Mesenchymal stem cell (in vitro differentiated cells and primary cell): ENCODE measurements around the gene SPPL2C.

Source experiments
- DNase-seq: peaks from one replicate; pipeline ENCODE4 v3.0.0-alpha.2; 2013
- H2AFZ ChIP-seq: one replicate; pipeline ENCODE4 v1.6.1; 2013; ENCODE audit warnings: low read depth, mild to moderate bottlenecking, control low read depth, inconsistent platforms, low read length, moderate library complexity
- H2AK5ac ChIP-seq: 2 replicates; pipeline ENCODE4 v1.6.1; 2013; ENCODE audit warnings: low read length, moderate library complexity, mild to moderate bottlenecking, inconsistent platforms; ENCODE audit not compliant: severe bottlenecking
- H2BK120ac ChIP-seq: one replicate; pipeline ENCODE4 v1.6.1; 2013; ENCODE audit warnings: low read depth, mild to moderate bottlenecking, inconsistent platforms, low read length, moderate library complexity
- H2BK12ac ChIP-seq, 2 experiments: one replicate each; pipeline ENCODE4 v1.6.1; 2013; ENCODE audit warnings: inconsistent platforms in 2 of 2, low read length in 2 of 2, mild to moderate bottlenecking in 2 of 2, moderate library complexity in 2 of 2, control low read depth in 1 of 2
- H2BK15ac ChIP-seq: one replicate; pipeline ENCODE4 v1.6.1; 2013; ENCODE audit warnings: mild to moderate bottlenecking, low read depth, inconsistent platforms; ENCODE audit not compliant: poor library complexity, severe bottlenecking
- H2BK5ac ChIP-seq: 2 replicates; pipeline ENCODE4 v1.6.1; 2013; ENCODE audit warnings: low read depth, mild to moderate bottlenecking, low read length, control low read depth, inconsistent platforms; ENCODE audit not compliant: poor library complexity, severe bottlenecking
- H3K14ac ChIP-seq, 2 experiments: one replicate each; pipeline ENCODE4 v1.6.1; 2013; ENCODE audit warnings: inconsistent platforms in 2 of 2, low read length in 2 of 2, control low read depth in 1 of 2, mild to moderate bottlenecking in 1 of 2, moderate library complexity in 1 of 2
- H3K18ac ChIP-seq, 2 experiments: one replicate each; pipeline ENCODE4 v1.6.1; 2013; ENCODE audit warnings: inconsistent platforms in 2 of 2, low read length in 2 of 2, control low read depth in 1 of 2, low read depth in 1 of 2, mild to moderate bottlenecking in 1 of 2
- H3K23ac ChIP-seq, 2 experiments: one replicate each; pipeline ENCODE4 v1.6.1; 2013; ENCODE audit warnings: inconsistent platforms in 2 of 2, low read length in 2 of 2, mild to moderate bottlenecking in 2 of 2, moderate library complexity in 2 of 2, control low read depth in 1 of 2
- H3K27ac ChIP-seq: 2 replicates; pipeline ENCODE4 v1.5.1; 2013; ENCODE audit warnings: mild to moderate bottlenecking, moderate library complexity, low read length, control low read depth, inconsistent platforms; ENCODE audit not compliant: poor library complexity, severe bottlenecking
- H3K27me3 ChIP-seq, 2 experiments: 2 replicates each; pipeline versions ENCODE4 v1.6.1 to v1.7.0; 2013; ENCODE audit warnings: low read length in 2 of 2, mild to moderate bottlenecking in 2 of 2, moderate library complexity in 2 of 2, control low read depth in 1 of 2, inconsistent platforms in 1 of 2; ENCODE audit not compliant: control insufficient read depth in 1 of 2, insufficient read depth in 1 of 2
- H3K36me3 ChIP-seq, 2 experiments: 2 replicates each; pipeline versions ENCODE4 v1.6.1 to v1.7.0; 2013; ENCODE audit warnings: low read length in 2 of 2, control low read depth in 1 of 2, inconsistent platforms in 1 of 2, low read depth in 1 of 2, mild to moderate bottlenecking in 1 of 2; ENCODE audit not compliant: insufficient read depth in 2 of 2, control insufficient read depth in 1 of 2
- H3K4ac ChIP-seq, 2 experiments: one replicate each; pipeline ENCODE4 v1.6.1; 2013; ENCODE audit warnings: inconsistent platforms in 2 of 2, low read length in 2 of 2, mild to moderate bottlenecking in 2 of 2, moderate library complexity in 2 of 2, control low read depth in 1 of 2, low read depth in 1 of 2
- H3K4me1 ChIP-seq: 2 replicates; pipeline ENCODE4 v1.6.1; 2013; ENCODE audit warnings: low read depth, low read length, control low read depth; ENCODE audit not compliant: control insufficient read depth, insufficient read depth
- H3K4me2 ChIP-seq: 2 replicates; pipeline ENCODE4 v1.6.1; 2013; ENCODE audit warnings: low read length, mild to moderate bottlenecking, inconsistent platforms; ENCODE audit not compliant: poor library complexity, severe bottlenecking
- H3K4me3 ChIP-seq, 2 experiments: 2 replicates each; pipeline versions ENCODE4 v1.5.1 to v1.7.0; 2013; ENCODE audit warnings: low read length in 2 of 2, mild to moderate bottlenecking in 2 of 2, control low read depth in 1 of 2, low read depth in 1 of 2; ENCODE audit not compliant: insufficient read depth in 1 of 2
- H3K79me1 ChIP-seq: replicated peaks from 2 replicates; pipeline ENCODE4 v1.6.1; 2013; ENCODE audit warnings: mild to moderate bottlenecking, control low read depth, low read length, inconsistent platforms; ENCODE audit not compliant: poor library complexity, severe bottlenecking
- H3K9ac ChIP-seq: 2 replicates; pipeline ENCODE4 v1.7.0; 2013; ENCODE audit warnings: mild to moderate bottlenecking, low read length, moderate library complexity
- H3K9me3 ChIP-seq: 2 replicates; pipeline ENCODE4 v1.7.0; 2013; ENCODE audit warnings: mild to moderate bottlenecking, low read length; ENCODE audit not compliant: control insufficient read depth
- H4K8ac ChIP-seq: one replicate; pipeline ENCODE4 v1.6.1; 2013; ENCODE audit warnings: inconsistent platforms, mild to moderate bottlenecking, low read length, moderate library complexity
- H4K91ac ChIP-seq: one replicate; pipeline ENCODE4 v1.6.1; 2013; ENCODE audit warnings: mild to moderate bottlenecking, low read length, inconsistent platforms
- WGBS: methylation state at CpG from one replicate; pipeline ENCODE4 v1.1.7; 2013; ENCODE audit warnings: mixed read lengths; 5-methylcytosine and 5-hydroxymethylcytosine counted together

SPPL2C gene

GRCh38 chr17:45876539-45876938, 31.9 kb downstream of the SPPL2C start:
- no peak overlapping the region for H3K9ac ChIP-seq
- no peak overlapping the region for H3K23ac ChIP-seq
- H4K91ac ChIP-seq: no peak overlapping the region
- H3K27ac ChIP-seq: no peak overlapping the region
- no peak overlapping the region for H3K14ac ChIP-seq
- H3K36me3 ChIP-seq: no peaks in the 10 kb centered on the region
- H2BK15ac ChIP-seq: no peak overlapping the region
- DNase-seq: no peak
- H3K4me3 ChIP-seq: no peak overlapping the region
- no peak overlapping the region for H2AFZ ChIP-seq
- H3K79me1 ChIP-seq: no peaks in the 10 kb centered on the region
- H3K4ac ChIP-seq: no peak overlapping the region
- no peak overlapping the region for H2BK120ac ChIP-seq
- no peak overlapping the region for H2BK12ac ChIP-seq
- H3K4me1 ChIP-seq: no peaks in the 10 kb centered on the region
- no peak overlapping the region for H2BK5ac ChIP-seq
- H3K27me3 ChIP-seq: peaks cover 36 to 54% of the 10 kb centered on the region in 2 experiments
- H3K4me2 ChIP-seq: no peak overlapping the region
- H4K8ac ChIP-seq: no peak overlapping the region
- no peak overlapping the region for H3K18ac ChIP-seq
- peaks cover 7% of the 10 kb centered on the region for H3K9me3 ChIP-seq
- WGBS: 78% methylated on average over 3 of the region's 3 CpGs
- H2AK5ac ChIP-seq: no peak overlapping the region

DNA sequence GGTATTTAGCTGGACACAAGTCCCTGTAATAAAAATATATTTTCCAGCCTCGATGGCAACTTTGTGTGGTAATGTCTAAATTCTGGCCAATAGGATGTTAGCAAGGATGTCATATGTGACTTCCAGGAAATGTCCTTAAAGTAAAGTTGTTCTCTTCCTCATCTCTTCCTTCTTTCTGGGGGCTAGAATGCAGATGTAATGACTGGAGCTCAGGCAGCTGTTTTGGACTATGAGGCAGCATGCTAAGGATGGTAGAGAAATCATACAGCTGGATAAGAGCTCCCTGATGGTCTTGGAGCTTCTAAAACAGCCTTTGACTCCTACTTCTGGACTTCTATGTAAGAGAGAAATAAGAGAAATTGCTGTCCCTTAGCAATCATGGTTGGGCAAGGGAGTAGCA, 32.8 kb downstream of the SPPL2C start:
- no peaks in the 10 kb centered on the region for H3K4me1 ChIP-seq
- 83% methylated on average over 1 of the region's 1 CpG for WGBS
- H4K91ac ChIP-seq: no peak overlapping the region

GRCh38 chr17:45883063-45883462, 38.4 kb downstream of the SPPL2C start:
- no peak overlapping the region for H2AK5ac ChIP-seq
- no peak overlapping the region for H3K4ac ChIP-seq
- H2BK120ac ChIP-seq: no peak overlapping the region
- H2BK12ac ChIP-seq: no peak overlapping the region
- H3K9me3 ChIP-seq: peaks cover 3% of the 10 kb centered on the region
- no peaks in the 10 kb centered on the region for H3K79me1 ChIP-seq
- H2BK15ac ChIP-seq: no peak overlapping the region
- no peak overlapping the region for H2BK5ac ChIP-seq
- H3K14ac ChIP-seq: no peak overlapping the region
- 97% methylated on average over 2 of the region's 2 CpGs for WGBS
- H3K18ac ChIP-seq: no peak overlapping the region
- H3K23ac ChIP-seq: no peak overlapping the region
- no peak overlapping the region for H4K91ac ChIP-seq
- no peak overlapping the region for H3K4me3 ChIP-seq
- H2AFZ ChIP-seq: no peak overlapping the region
- no peaks in the 10 kb centered on the region for H3K36me3 ChIP-seq
- H3K27ac ChIP-seq: no peak overlapping the region
- peaks cover 17 to 32% of the 10 kb centered on the region in 2 experiments for H3K27me3 ChIP-seq
- no peak overlapping the region for H3K9ac ChIP-seq
- no peak for DNase-seq
- H3K4me1 ChIP-seq: no peaks in the 10 kb centered on the region
- no peak overlapping the region for H3K4me2 ChIP-seq
- no peak overlapping the region for H4K8ac ChIP-seq

More for the DNA sequence above, 32.8 kb downstream of the SPPL2C start:
- no peak overlapping the region for H2BK5ac ChIP-seq
- no peak overlapping the region for H3K9ac ChIP-seq
- H2AK5ac ChIP-seq: no peak overlapping the region
- no peaks in the 10 kb centered on the region for H3K36me3 ChIP-seq
- H2BK12ac ChIP-seq: no peak overlapping the region
- H3K27me3 ChIP-seq: peaks cover 32 to 51% of the 10 kb centered on the region in 2 experiments
- H3K23ac ChIP-seq: no peak overlapping the region
- no peak overlapping the region for H3K27ac ChIP-seq
- no peak overlapping the region for H3K4me3 ChIP-seq
- H3K4ac ChIP-seq: no peak overlapping the region
- H2BK15ac ChIP-seq: no peak overlapping the region
- no peak overlapping the region for H3K14ac ChIP-seq
- H3K79me1 ChIP-seq: no peaks in the 10 kb centered on the region
- DNase-seq: no peak
- peaks cover 7% of the 10 kb centered on the region for H3K9me3 ChIP-seq
- no peak overlapping the region for H2AFZ ChIP-seq
- H2BK120ac ChIP-seq: no peak overlapping the region
- no peak overlapping the region for H3K4me2 ChIP-seq
- H4K8ac ChIP-seq: no peak overlapping the region
- H3K18ac ChIP-seq: no peak overlapping the region

- Histone ChIP-seq H3K9ac (no peak overlapping the region), H3K36me3 (no peaks in the 10 kb centered on the region), H3K23ac (no peak overlapping the region), H3K27me3 (peaks cover 24 to 48% of the 10 kb centered on the region in 2 experiments), H3K4me3 (no peak overlapping the region), H3K9me3 (peaks cover 3% of the 10 kb centered on the region), H3K4me1 (no peaks in the 10 kb centered on the region), H3K4me2 (no peak overlapping the region), H3K4ac (no peak overlapping the region), H2BK12ac (no peak overlapping the region), H2BK15ac (no peak overlapping the region), H3K27ac (no peak overlapping the region), H2AFZ (no peak overlapping the region), H2AK5ac (no peak overlapping the region), H3K18ac (no peak overlapping the region), H3K14ac (no peak overlapping the region), H4K8ac (no peak overlapping the region), H2BK120ac (no peak overlapping the region), H4K91ac (no peak overlapping the region), H3K79me1 (no peaks in the 10 kb centered on the region), H2BK5ac (no peak overlapping the region)
- DNase-seq: no peak
- 55% methylated on average over 2 of the region's 2 CpGs for WGBS
These were observed 42.2 kb downstream of the SPPL2C start for GRCh38 chr17:45886852-45887251.
